Fibroblast of skin of abdomen (primary cell): ENCODE data around the gene RAP1A.
"Not testable (repeated sequence)": the region's sequence is repeated elsewhere in the genome, so short reads cannot be mapped to it uniquely, and the experiment has no call there.

Experiments
- DNase-seq: peaks from one replicate; pipeline ENCODE4 v3.0.0-alpha.2; 2013

The RAP1A gene

GRCh38 chr1:111598544-111598943 is 21.0 kb upstream of the RAP1A start:
- DNase-seq: no peak

DNA sequence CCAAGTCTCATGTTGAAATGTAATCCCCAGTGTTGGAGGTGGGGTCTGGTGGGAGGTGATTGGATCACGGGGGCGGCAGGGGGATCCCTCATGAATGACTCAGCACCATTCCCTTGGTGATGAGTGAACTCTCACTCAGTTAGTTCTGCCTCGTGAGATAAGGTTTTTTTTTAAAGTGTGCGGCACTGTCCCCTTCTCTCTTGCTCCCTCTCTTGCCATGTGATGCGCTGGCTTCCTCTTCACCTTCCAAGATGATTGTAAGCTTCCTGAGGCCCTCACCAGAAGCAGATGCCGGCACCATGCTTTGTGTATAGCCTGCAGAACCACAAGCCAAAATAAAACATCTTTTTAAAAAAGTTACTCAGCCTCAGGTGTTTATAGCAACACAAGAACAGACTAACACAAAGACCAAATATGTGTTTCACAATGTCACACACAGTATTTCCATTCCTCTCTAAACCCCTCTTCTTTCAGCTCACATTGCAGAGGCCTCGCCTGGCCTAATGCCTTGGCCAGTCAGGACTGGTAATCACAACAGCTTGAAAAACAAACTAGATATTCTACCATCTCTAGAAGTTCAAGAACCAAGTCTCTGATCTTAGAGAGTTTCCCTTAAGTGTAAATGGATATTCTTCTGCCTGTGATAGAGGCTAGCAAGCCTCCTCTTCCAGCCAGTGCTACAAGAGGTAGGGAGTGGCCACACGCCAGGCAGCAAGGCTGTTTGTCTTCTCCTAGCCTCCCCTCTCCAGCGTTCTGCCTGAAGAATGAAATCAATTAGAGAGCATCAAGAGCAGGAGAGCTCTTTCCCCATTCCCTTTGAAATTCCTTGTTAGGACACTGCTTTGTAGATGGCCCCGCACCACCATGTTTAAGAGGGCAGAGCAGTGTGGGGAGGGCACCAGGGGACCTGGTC is 19.6 kb upstream of the RAP1A start:
- no peak for DNase-seq

DNA sequence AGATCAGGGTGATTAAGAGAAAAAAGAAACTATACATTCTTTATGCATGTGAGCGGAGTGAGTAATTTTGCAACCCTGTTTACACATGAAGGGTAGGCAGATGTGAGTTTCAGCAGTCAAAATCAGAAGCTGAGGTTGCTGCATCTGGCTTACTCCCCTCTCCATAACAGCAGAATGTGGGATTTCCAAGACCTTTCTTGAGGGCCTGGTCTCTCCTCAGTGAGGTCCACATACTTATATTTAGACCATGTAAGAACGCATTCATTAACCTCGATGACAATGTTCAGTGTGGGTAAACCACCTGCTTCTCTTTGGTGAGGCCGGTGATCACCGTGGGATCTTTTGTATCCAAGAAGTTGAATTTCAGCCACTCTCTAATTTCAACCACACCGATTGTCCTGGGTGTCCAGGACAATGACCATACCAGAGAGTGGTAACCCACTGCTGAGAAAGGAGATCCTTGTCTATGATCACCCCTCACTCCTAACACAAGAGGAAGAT is 18.7 kb upstream of the RAP1A start:
- DNase-seq: no peak

GRCh38 chr1:111602302-111602701 is 17.3 kb upstream of the RAP1A start:
- DNase-seq: no peak

- no peak for DNase-seq
Measured at GRCh38 chr1:111602974-111603373, 16.6 kb upstream of the RAP1A start.

- no peak for DNase-seq
Measured at GRCh38 chr1:111603979-111604378, 15.6 kb upstream of the RAP1A start.

- DNase-seq: peak; percentile 74
Measured at GRCh38 chr1:111604931-111605330, 14.7 kb upstream of the RAP1A start.

DNA sequence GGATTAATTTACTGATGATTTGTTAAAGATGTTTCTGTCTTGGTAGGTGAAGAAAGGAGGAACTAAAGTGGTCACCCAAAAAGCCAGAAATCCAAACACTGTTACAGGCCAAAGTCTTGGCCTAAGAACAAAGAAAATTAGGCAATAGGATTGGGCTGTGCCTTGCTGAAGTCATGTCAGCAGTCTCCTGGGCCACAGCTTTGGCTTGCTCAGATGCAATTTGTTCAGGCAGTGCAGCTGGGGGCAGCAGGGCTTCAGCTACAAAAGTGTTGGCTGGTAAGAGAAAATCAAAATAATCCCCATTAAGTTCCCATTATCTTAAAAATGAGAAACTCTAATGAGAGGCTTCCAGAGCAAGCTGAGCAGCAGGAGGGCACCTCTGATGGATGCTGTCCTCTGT is 14.0 kb upstream of the RAP1A start:
- peak; percentile 49 for DNase-seq

DNA sequence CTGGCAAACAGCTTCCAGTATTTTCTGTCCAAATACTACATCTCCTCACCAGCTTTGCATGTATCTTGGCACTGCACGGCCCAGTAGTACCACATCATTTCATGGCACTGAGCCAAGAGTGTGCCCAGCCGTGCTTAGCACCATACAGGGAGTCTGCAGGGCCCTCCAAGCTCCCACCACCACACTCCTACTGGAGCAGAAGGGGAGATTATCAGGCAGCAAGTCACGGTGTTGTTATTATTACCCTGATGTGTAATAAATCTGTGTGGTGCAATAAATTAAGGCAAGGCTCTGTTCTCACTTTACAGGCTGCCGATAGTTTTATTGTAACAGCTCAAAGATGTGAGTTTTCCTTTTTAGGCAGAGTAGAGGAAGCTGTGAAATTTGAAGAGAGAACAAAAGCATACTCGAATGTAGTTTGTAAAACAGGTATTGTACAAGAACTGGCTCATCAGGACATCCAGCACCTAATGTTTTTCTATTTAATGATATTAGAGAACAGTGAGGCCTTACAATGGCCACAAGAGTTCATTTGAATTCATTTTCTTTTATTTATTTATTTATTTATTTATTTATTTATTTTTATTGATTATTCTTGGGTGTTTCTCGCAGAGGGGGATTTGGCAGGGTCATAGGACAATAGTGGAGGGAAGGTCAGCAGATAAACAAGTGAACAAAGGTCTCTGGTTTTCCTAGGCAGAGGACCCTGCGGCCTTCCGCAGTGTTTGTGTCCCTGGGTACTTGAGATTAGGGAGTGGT is 13.0 kb upstream of the RAP1A start:
- not testable (repeated sequence) for DNase-seq

GRCh38 chr1:111608528-111608927 is 11.1 kb upstream of the RAP1A start:
- DNase-seq: not testable (repeated sequence)

DNA sequence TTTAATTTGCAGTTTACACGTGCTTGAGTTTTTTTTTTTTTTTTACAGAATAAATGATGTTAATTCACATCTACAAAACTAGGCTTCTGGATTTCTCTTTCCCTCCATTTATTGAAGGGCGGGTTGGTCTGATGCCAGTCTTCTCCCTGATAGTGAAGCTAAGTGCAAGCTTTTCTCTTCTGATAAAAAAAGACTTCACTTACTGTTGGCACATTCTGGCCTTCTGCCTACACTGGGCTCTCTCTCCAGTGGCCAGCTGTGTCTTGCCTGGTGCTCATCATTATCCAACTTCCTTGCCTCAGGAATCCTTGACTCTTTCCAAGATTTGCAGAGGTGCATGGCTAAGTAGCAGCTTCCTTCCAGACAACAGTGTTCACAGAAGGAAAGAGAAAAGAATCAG is 7.6 kb upstream of the RAP1A start:
- no peak for DNase-seq

- DNase-seq: no peak
Measured at GRCh38 chr1:111615870-111616715, 3.5 kb upstream of the RAP1A start.

- no peak for DNase-seq
Measured at GRCh38 chr1:111618081-111618480, 1.5 kb upstream of the RAP1A start.

DNA sequence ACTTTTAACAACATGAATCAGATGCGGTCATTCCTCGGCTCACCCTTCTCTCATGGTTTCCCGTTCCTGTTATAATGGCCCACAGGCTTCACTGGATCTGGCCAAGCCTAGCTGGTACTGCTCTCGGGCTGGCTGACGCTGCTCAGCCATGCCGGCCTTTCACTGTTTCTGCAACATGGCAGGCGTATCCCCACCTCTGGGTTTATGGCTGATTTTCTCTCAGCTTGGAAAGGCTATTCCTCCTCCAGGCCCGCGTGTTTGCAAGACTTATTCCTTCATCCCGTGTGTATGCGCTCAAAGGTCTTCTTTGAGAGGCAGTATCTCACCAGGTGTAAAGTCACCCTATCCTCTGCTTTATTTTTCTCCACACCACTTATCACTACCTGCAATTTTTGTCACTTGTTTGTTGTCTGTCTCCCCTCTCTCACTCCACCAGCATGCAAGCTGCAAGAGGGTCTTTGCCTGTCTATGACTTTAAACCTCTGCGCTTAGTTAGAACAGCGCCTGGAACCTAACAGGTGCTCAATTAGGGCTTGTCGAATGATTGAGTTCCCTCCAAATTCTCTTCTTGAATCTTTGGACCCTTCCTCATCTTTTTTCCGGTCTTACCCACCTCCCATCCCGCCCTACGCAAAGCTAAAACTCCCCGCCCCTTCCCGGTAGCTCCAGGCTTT is 491 bp upstream of the RAP1A start:
- DNase-seq: no peak

GRCh38 chr1:111620441-111620971 is 917 bp downstream of the RAP1A start:
- no peak for DNase-seq

- DNase-seq: no peak
Measured at GRCh38 chr1:111621050-111621449, 1.5 kb downstream of the RAP1A start.

DNA sequence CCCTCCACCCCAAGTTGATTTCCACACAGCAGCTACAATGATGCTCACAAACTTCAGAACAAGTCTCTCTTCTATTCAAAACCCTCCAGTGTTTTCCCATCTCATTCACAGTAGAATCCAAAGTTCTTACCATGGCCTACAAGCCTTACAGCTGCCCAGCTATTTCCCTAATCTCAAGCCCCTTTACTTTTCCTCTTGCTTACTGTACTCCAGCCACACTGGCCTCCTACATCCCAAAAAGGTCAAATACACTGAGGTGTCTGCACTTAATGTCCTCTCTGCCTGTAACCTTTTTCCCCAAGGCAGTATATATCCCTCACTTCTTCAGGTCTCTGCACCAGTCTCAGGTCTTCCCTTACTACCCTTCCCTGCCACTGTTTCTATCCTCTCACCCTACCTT is 2.6 kb downstream of the RAP1A start:
- no peak for DNase-seq

GRCh38 chr1:111624382-111624781 is 4.8 kb downstream of the RAP1A start:
- no peak for DNase-seq

- no peak for DNase-seq
Measured at GRCh38 chr1:111625276-111625675, 5.7 kb downstream of the RAP1A start.

DNA sequence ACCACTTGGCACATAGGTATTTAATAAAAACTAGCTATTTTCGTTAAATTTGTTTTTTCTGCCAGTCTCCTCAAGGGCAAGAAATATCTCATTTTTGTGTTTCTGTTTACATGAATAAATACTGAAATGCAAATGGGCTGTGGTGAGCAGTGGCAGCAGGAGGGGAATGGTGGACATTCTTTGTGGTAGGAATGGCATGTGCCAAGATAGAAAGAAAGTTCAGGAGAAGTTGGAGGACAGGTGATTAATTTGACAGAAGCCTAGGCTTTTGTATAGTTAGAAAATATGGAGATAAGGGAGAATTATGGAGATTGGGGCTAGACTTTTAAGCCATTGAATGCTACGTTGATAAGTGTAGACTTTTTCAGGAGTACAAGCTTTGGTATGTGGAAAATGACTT is 8.6 kb downstream of the RAP1A start:
- DNase-seq: peak; percentile 14

DNA sequence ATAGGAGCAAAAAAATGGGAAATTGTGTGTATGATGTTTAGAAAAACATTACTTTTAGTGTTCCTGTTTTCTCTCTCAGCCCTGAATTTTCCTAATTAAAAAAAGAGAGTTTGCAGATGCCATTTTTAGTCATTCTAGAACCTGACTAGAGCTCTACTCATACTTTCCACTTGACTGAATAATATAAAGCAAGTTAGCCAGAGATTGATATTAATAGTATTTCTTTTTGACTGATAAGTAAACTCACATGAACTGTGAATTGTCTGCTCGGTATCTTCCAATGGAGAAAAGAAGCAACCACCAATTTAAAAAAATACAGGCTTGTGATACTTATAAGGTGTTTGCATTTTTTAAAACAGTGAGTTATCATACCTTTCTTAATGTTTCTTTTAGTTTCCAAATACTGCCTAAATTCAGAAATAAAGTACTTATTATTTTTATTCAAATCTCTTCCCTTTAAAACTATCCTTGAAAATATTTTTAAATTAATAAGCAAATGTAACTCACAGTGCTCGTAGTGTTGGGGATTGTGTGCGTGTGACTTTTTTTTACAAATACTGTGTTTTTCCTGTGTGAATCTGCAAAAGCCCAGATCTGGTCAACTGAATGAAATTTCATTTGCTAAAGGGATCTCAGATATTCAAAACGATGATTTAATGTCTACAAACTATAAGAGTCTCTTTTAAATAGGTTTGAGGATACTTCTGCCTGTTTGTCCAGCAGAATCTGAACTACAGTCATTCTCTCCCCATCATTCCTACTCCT is 9.8 kb downstream of the RAP1A start:
- no peak for DNase-seq
